Measurements from ENCODE around the gene THADA. TPM values are rescaled to one million over a fixed set of nuclear protein-coding genes. Genes with fewer than 3 reads are reported as not detected.

The THADA gene
- polyA plus RNA-seq, 4 donors: 6.3 to 13.5 (median 12.7) TPM

- no peaks in the 10 kb centered on the region for H3K27me3 ChIP-seq (ENCODE audit: control insufficient read depth in 3 of 3, insufficient read depth in 3 of 3, low read length in 3 of 3)
- H3K4me1 ChIP-seq (ENCODE audit: control insufficient read depth in 3 of 3, insufficient read depth in 2 of 3, low read depth in 1 of 3, low read length in 2 of 3): peaks cover 0 to 10% (median 3%) of the 10 kb centered on the region in 3 donors
- H3K4me3 ChIP-seq (ENCODE audit: low read depth in 1 of 3, low read length in 3 of 3): no peak overlapping the region
- H3K9me3 ChIP-seq (ENCODE audit: control insufficient read depth in 2 of 2, insufficient read depth in 1 of 2, low read depth in 1 of 2, low read length in 1 of 2): no peaks in the 10 kb centered on the region
- peak overlapping the region in 2 of 3 donors; percentile 48 to 81 for H3K27ac ChIP-seq (ENCODE audit: low read depth in 1 of 3, low read length in 2 of 3)
- no peak for DNase-seq
- H3K36me3 ChIP-seq (ENCODE audit: control insufficient read depth in 3 of 3, insufficient read depth in 2 of 3, low read depth in 1 of 3, low read length in 3 of 3): peaks cover 0 to 2% (median 0%) of the 10 kb centered on the region in 3 donors
- FAIRE-seq: no peak
- 64 to 96% (median 87%) methylated on average over 8 of the region's 8 CpGs for whole genome bisulfite sequencing, 3 donors
These were observed 271.4 kb downstream of the THADA start for GRCh38 chr2:43324259-43325106.

GRCh38 chr2:43323857-43324256 lies 272.0 kb downstream of the THADA start:
- H3K4me1 ChIP-seq (ENCODE audit: control insufficient read depth in 3 of 3, insufficient read depth in 2 of 3, low read depth in 1 of 3, low read length in 2 of 3): peaks cover 0 to 15% (median 3%) of the 10 kb centered on the region in 3 donors
- FAIRE-seq (no peak), DNase-seq (no peak)
- H3K36me3 ChIP-seq (ENCODE audit: control insufficient read depth in 3 of 3, insufficient read depth in 2 of 3, low read depth in 1 of 3, low read length in 3 of 3): peaks cover 0 to 2% (median 0%) of the 10 kb centered on the region in 3 donors
- no peaks in the 10 kb centered on the region for H3K27me3 ChIP-seq (ENCODE audit: control insufficient read depth in 3 of 3, insufficient read depth in 3 of 3, low read length in 3 of 3)
- H3K4me3 ChIP-seq (ENCODE audit: low read depth in 1 of 3, low read length in 3 of 3): no peak overlapping the region
- WGBS, 3 donors: 75 to 85% (median 78%) methylated on average over 4 of the region's 4 CpGs
- H3K9me3 ChIP-seq (ENCODE audit: control insufficient read depth in 2 of 2, insufficient read depth in 1 of 2, low read depth in 1 of 2, low read length in 1 of 2): no peaks in the 10 kb centered on the region
- H3K27ac ChIP-seq (ENCODE audit: low read depth in 1 of 3, low read length in 2 of 3): peak overlapping the region in 2 of 3 donors; percentile 48 to 81

DNA sequence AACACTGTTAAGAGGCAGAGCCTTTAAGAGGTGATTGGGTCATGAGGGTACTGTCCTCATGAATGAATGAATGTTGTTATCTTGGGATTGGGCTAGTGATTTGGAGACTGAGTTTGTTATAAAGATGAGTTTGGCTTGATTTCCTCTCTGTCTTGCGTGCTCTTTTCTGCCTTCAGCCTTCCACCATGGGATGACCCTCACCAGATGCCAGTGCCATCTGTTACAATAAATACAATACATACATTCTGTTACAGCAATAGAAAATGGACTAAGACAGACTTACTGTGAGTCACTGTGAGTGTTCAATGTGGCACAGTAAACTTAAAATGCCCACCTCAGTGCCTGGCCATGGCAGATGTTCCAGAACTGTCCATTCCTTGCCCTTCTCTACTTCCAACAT lies 274.4 kb downstream of the THADA start:
- H3K9me3 ChIP-seq (ENCODE audit: control insufficient read depth in 2 of 2, insufficient read depth in 1 of 2, low read depth in 1 of 2, low read length in 1 of 2): no peaks in the 10 kb centered on the region
- no peak overlapping the region for H3K27ac ChIP-seq (ENCODE audit: low read depth in 1 of 3, low read length in 2 of 3)
- no peak overlapping the region for H3K4me3 ChIP-seq (ENCODE audit: low read depth in 1 of 3, low read length in 3 of 3)
- peaks cover 0 to 15% (median 3%) of the 10 kb centered on the region in 3 donors for H3K4me1 ChIP-seq (ENCODE audit: control insufficient read depth in 3 of 3, insufficient read depth in 2 of 3, low read depth in 1 of 3, low read length in 2 of 3)
- 92 to 95% (median 94%) methylated on average over 1 of the region's 1 CpG for WGBS, 3 donors
- no peaks in the 10 kb centered on the region for H3K36me3 ChIP-seq (ENCODE audit: control insufficient read depth in 3 of 3, insufficient read depth in 2 of 3, low read depth in 1 of 3, low read length in 3 of 3)
- H3K27me3 ChIP-seq (ENCODE audit: control insufficient read depth in 3 of 3, insufficient read depth in 3 of 3, low read length in 3 of 3): no peaks in the 10 kb centered on the region
- DNase-seq (no peak), FAIRE-seq (no peak)

DNA sequence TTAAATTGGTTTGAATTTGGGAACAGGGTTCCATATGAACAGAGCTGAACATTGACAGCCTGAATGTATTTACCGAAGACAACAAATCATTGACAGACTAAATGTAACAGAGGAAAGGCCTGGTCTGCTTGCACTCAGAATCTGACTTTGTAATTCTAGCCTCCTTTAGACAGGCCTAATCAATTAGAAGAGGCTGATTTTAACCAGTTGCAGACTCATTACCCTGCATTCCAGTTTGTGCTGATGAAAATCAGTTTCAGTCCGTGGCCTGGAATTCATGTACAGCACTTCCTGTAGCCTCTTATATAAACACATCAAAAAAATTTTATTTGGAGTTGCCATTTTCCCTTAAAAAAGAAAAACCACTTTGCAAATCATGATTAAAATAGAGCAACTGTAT lies 276.3 kb downstream of the THADA start:
- WGBS, 3 donors: 73 to 96% (median 91%) methylated on average over 2 of the region's 2 CpGs
- Histone ChIP-seq H3K27ac (ENCODE audit: low read depth in 1 of 3, low read length in 2 of 3) (no peak overlapping the region), H3K27me3 (ENCODE audit: control insufficient read depth in 3 of 3, insufficient read depth in 3 of 3, low read length in 3 of 3) (no peaks in the 10 kb centered on the region), H3K36me3 (ENCODE audit: control insufficient read depth in 3 of 3, insufficient read depth in 2 of 3, low read depth in 1 of 3, low read length in 3 of 3) (no peaks in the 10 kb centered on the region), H3K4me1 (ENCODE audit: control insufficient read depth in 3 of 3, insufficient read depth in 2 of 3, low read depth in 1 of 3, low read length in 2 of 3) (peaks cover 0 to 13% (median under 1%) of the 10 kb centered on the region in 3 donors), H3K9me3 (ENCODE audit: control insufficient read depth in 2 of 2, insufficient read depth in 1 of 2, low read depth in 1 of 2, low read length in 1 of 2) (no peaks in the 10 kb centered on the region), H3K4me3 (ENCODE audit: low read depth in 1 of 3, low read length in 3 of 3) (no peak overlapping the region)
- no peak for DNase-seq
- FAIRE-seq: no peak

- Histone ChIP-seq H3K4me1 (ENCODE audit: control insufficient read depth in 3 of 3, insufficient read depth in 2 of 3, low read depth in 1 of 3, low read length in 2 of 3) (peaks cover 0 to 7% (median 0%) of the 10 kb centered on the region in 3 donors), H3K9me3 (ENCODE audit: control insufficient read depth in 2 of 2, insufficient read depth in 1 of 2, low read depth in 1 of 2, low read length in 1 of 2) (no peaks in the 10 kb centered on the region), H3K4me3 (ENCODE audit: low read depth in 1 of 3, low read length in 3 of 3) (no peak overlapping the region), H3K27me3 (ENCODE audit: control insufficient read depth in 3 of 3, insufficient read depth in 3 of 3, low read length in 3 of 3) (no peaks in the 10 kb centered on the region), H3K36me3 (ENCODE audit: control insufficient read depth in 3 of 3, insufficient read depth in 2 of 3, low read depth in 1 of 3, low read length in 3 of 3) (no peaks in the 10 kb centered on the region), H3K27ac (ENCODE audit: low read depth in 1 of 3, low read length in 2 of 3) (no peak overlapping the region)
- DNase-seq (peak in 1 of 2 donors; percentile 28), FAIRE-seq (no peak)
These were observed 277.0 kb downstream of the THADA start for GRCh38 chr2:43318791-43319190.

DNA sequence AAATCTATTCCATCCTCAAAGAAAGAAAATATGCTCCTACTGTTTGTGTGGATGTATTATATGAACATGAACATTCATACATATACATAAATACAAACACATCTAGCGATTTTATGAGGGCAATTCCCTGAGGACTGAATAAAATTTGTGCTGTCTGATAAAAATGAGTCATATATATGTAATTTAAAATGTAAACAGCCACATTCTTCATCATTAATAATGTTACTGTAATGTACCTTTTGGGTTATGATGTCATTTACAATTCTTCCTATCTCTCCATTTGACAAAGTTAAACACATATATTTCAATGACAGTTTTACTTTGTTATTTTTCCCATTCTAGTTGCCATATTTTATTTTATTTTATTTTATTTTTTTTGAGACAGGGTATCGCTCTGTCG lies 278.2 kb downstream of the THADA start:
- Histone ChIP-seq H3K4me3 (ENCODE audit: low read depth in 1 of 3, low read length in 3 of 3) (no peak overlapping the region), H3K27me3 (ENCODE audit: control insufficient read depth in 3 of 3, insufficient read depth in 3 of 3, low read length in 3 of 3) (no peaks in the 10 kb centered on the region), H3K4me1 (ENCODE audit: control insufficient read depth in 3 of 3, insufficient read depth in 2 of 3, low read depth in 1 of 3, low read length in 2 of 3) (peaks cover 0 to 8% (median 6%) of the 10 kb centered on the region in 3 donors), H3K9me3 (ENCODE audit: control insufficient read depth in 2 of 2, insufficient read depth in 1 of 2, low read depth in 1 of 2, low read length in 1 of 2) (no peaks in the 10 kb centered on the region), H3K36me3 (ENCODE audit: control insufficient read depth in 3 of 3, insufficient read depth in 2 of 3, low read depth in 1 of 3, low read length in 3 of 3) (no peaks in the 10 kb centered on the region), H3K27ac (ENCODE audit: low read depth in 1 of 3, low read length in 2 of 3) (no peak overlapping the region)
- DNase-seq (no peak), FAIRE-seq (no peak)
- 79 to 89% (median 80%) methylated on average over 3 of the region's 3 CpGs for WGBS, 3 donors

DNA sequence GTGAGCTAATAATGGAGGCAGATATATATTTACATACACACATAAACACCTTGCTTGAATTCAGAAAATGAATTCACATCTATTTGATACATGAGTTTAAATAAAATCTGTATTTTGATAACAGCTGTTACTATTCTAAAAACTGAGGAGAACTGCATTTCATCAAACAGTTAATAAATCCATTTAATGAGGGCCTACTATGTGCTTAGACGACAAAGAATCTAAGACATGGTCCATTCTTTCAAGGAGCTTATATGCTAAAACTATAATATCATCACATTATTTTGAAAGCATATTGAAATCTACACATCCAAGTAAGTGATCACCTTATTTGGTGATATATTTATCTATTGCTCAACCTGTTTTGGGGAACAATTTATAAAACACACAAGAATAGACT lies 278.6 kb downstream of the THADA start:
- no peaks in the 10 kb centered on the region for H3K27me3 ChIP-seq (ENCODE audit: control insufficient read depth in 3 of 3, insufficient read depth in 3 of 3, low read length in 3 of 3)
- H3K4me1 ChIP-seq (ENCODE audit: control insufficient read depth in 3 of 3, insufficient read depth in 2 of 3, low read depth in 1 of 3, low read length in 2 of 3): peaks cover 0 to 8% (median 6%) of the 10 kb centered on the region in 3 donors
- no peaks in the 10 kb centered on the region for H3K36me3 ChIP-seq (ENCODE audit: control insufficient read depth in 3 of 3, insufficient read depth in 2 of 3, low read depth in 1 of 3, low read length in 3 of 3)
- H3K4me3 ChIP-seq (ENCODE audit: low read depth in 1 of 3, low read length in 3 of 3): no peak overlapping the region
- DNase-seq: no peak
- no peak for FAIRE-seq
- H3K27ac ChIP-seq (ENCODE audit: low read depth in 1 of 3, low read length in 2 of 3): no peak overlapping the region
- no peaks in the 10 kb centered on the region for H3K9me3 ChIP-seq (ENCODE audit: control insufficient read depth in 2 of 2, insufficient read depth in 1 of 2, low read depth in 1 of 2, low read length in 1 of 2)
- 85 to 91% (median 89%) methylated on average over 1 of the region's 1 CpG for WGBS, 3 donors

GRCh38 chr2:43315482-43315881 lies 280.4 kb downstream of the THADA start:
- 98 to 100% (median 98%) methylated on average over 2 of the region's 2 CpGs for WGBS, 3 donors
- Histone ChIP-seq H3K4me1 (ENCODE audit: control insufficient read depth in 3 of 3, insufficient read depth in 2 of 3, low read depth in 1 of 3, low read length in 2 of 3) (peaks cover 0 to 8% (median 6%) of the 10 kb centered on the region in 3 donors), H3K27me3 (ENCODE audit: control insufficient read depth in 3 of 3, insufficient read depth in 3 of 3, low read length in 3 of 3) (no peaks in the 10 kb centered on the region), H3K27ac (ENCODE audit: low read depth in 1 of 3, low read length in 2 of 3) (no peak overlapping the region), H3K36me3 (ENCODE audit: control insufficient read depth in 3 of 3, insufficient read depth in 2 of 3, low read depth in 1 of 3, low read length in 3 of 3) (no peaks in the 10 kb centered on the region), H3K9me3 (ENCODE audit: control insufficient read depth in 2 of 2, insufficient read depth in 1 of 2, low read depth in 1 of 2, low read length in 1 of 2) (no peaks in the 10 kb centered on the region), H3K4me3 (ENCODE audit: low read depth in 1 of 3, low read length in 3 of 3) (no peak overlapping the region)
- no peak for FAIRE-seq
- no peak for DNase-seq

Measured in small intestine (tissue), 7 donors.